Liver (tissue), 9 donors: ENCODE measurements around the gene FANK1. TPM values are rescaled to one million over a fixed set of nuclear protein-coding genes. Genes with fewer than 3 reads are reported as not detected.

Experiments
- DNase-seq: peaks from one replicate; pipeline ENCODE4 v3.0.0-alpha.2; 2017; ENCODE audit warnings: low spot score
- H3K27ac ChIP-seq, 2 donors: one replicate each; pipeline ENCODE4 v1.7.0; 2013; ENCODE audit warnings: inconsistent platforms in 2 of 2, low read length in 2 of 2, control low read depth in 1 of 2, low read depth in 1 of 2, mild to moderate bottlenecking in 1 of 2
- H3K27me3 ChIP-seq, 4 donors: one replicate each; pipeline versions ENCODE4 v1.6.1 to v1.7.0; 2013; ENCODE audit warnings: low read length in 3 of 4, inconsistent platforms in 1 of 4, mild to moderate bottlenecking in 1 of 4, moderate library complexity in 1 of 4; ENCODE audit not compliant: control insufficient read depth in 4 of 4, insufficient read depth in 4 of 4
- H3K36me3 ChIP-seq, 4 donors: one replicate each; pipeline versions ENCODE4 v1.6.1 to v1.7.0; 2013; ENCODE audit warnings: low read length in 3 of 4, mild to moderate bottlenecking in 3 of 4, low read depth in 1 of 4, moderate library complexity in 1 of 4; ENCODE audit not compliant: control insufficient read depth in 4 of 4, insufficient read depth in 3 of 4
- H3K4me1 ChIP-seq, 4 donors: one replicate each; pipeline versions ENCODE4 v1.6.1 to v1.7.0; 2013; ENCODE audit warnings: low read length in 3 of 4, mild to moderate bottlenecking in 3 of 4, moderate library complexity in 1 of 4; ENCODE audit not compliant: control insufficient read depth in 4 of 4, insufficient read depth in 4 of 4
- H3K4me3 ChIP-seq, 3 donors: one replicate each; pipeline versions ENCODE4 v1.6.1 to v1.7.0; 2013; ENCODE audit warnings: low read length in 3 of 3, control low read depth in 1 of 3, low read depth in 1 of 3, mild to moderate bottlenecking in 1 of 3
- H3K9ac ChIP-seq, 2 donors: one replicate each; pipeline ENCODE4 v1.7.0; 2013; ENCODE audit warnings: low read length in 2 of 2, mild to moderate bottlenecking in 2 of 2, moderate library complexity in 2 of 2, control low read depth in 1 of 2, low read depth in 1 of 2
- H3K9me3 ChIP-seq, 4 donors: one replicate each; pipeline versions ENCODE4 v1.6.1 to v1.7.0; 2013; ENCODE audit warnings: low read length in 3 of 4; ENCODE audit not compliant: control insufficient read depth in 4 of 4
- ATF3 ChIP-seq: IDR thresholded peaks from 2 replicates; pipeline ENCODE4 v1.6.1; 2016; ENCODE audit warnings: antibody characterized with exemption
- EGR1 ChIP-seq, 2 donors: IDR thresholded peaks; 2 replicates each; pipeline ENCODE4 v1.6.1; 2016 to 2018; ENCODE audit warnings: antibody characterized with exemption in 2 of 2, low read depth in 2 of 2
- FOXA1 ChIP-seq: IDR thresholded peaks from 2 replicates; pipeline ENCODE4 v1.6.1; 2016; ENCODE audit warnings: antibody characterized with exemption
- FOXA2 ChIP-seq: IDR thresholded peaks from 2 replicates; pipeline ENCODE4 v1.6.1; 2016; ENCODE audit warnings: antibody characterized with exemption
- GABPA ChIP-seq, 2 donors: IDR thresholded peaks in 1 of 2; conservative IDR thresholded peaks in 1 of 2; 2 replicates each; pipeline ENCODE4 v1.6.1; 2016; ENCODE audit warnings: antibody characterized with exemption in 2 of 2, mild to moderate bottlenecking in 1 of 2, moderate library complexity in 1 of 2
- HNF4A ChIP-seq, 2 donors: conservative IDR thresholded peaks; 2 replicates each; pipeline ENCODE4 v1.6.1; 2016; ENCODE audit warnings: antibody characterized with exemption in 2 of 2, mild to moderate bottlenecking in 2 of 2
- HNF4G ChIP-seq: IDR thresholded peaks from 2 replicates; pipeline ENCODE4 v1.6.1; 2016; ENCODE audit warnings: antibody characterized with exemption
- JUND ChIP-seq, 2 donors: IDR thresholded peaks; 2 replicates each; pipeline ENCODE4 v1.6.1; 2016; ENCODE audit warnings: antibody characterized with exemption in 2 of 2
- NR2F2 ChIP-seq: IDR thresholded peaks from 2 replicates; pipeline ENCODE4 v1.6.1; 2016; ENCODE audit warnings: antibody characterized with exemption
- RAD21 ChIP-seq, 2 donors: IDR thresholded peaks; 2 replicates each; pipeline ENCODE4 v1.6.1; 2016; ENCODE audit warnings: antibody characterized with exemption in 2 of 2, mild to moderate bottlenecking in 2 of 2
- REST ChIP-seq: IDR thresholded peaks from 2 replicates; pipeline ENCODE4 v1.6.1; 2016; ENCODE audit warnings: antibody characterized with exemption, mild to moderate bottlenecking
- RXRA ChIP-seq, 2 donors: IDR thresholded peaks; 2 replicates each; pipeline ENCODE4 v1.6.1; 2017 to 2018; ENCODE audit warnings: antibody characterized with exemption in 2 of 2, mild to moderate bottlenecking in 1 of 2
- SP1 ChIP-seq: IDR thresholded peaks from 2 replicates; pipeline ENCODE4 v1.6.1; 2018; ENCODE audit warnings: antibody characterized with exemption, mild to moderate bottlenecking
- TAF1 ChIP-seq: conservative IDR thresholded peaks from 2 replicates; pipeline ENCODE4 v1.6.1; 2016; ENCODE audit warnings: antibody characterized with exemption, mild to moderate bottlenecking
- YY1 ChIP-seq: IDR thresholded peaks from 2 replicates; pipeline ENCODE4 v1.6.1; 2016; ENCODE audit warnings: antibody characterized with exemption, mild to moderate bottlenecking
- ZBTB33 ChIP-seq: IDR thresholded peaks from 2 replicates; pipeline ENCODE4 v1.6.1; 2016; ENCODE audit warnings: antibody characterized with exemption
- WGBS: extraction: QIAGEN DNeasy Blood & Tissue Kit; methylation state at CpG from one replicate; pipeline ENCODE4 v1.1.7; 2013; 5-methylcytosine and 5-hydroxymethylcytosine counted together
- polyA plus RNA-seq, 2 donors: library from polyadenylated mRNA; stranded (reverse) in 1 of 2; unstranded in 1 of 2; fragments of 200-250 nt in 1 of 2; fragments of >200 nt in 1 of 2; fragmentation: Nextera tagmentation in 1 of 2; extraction: Ambion mirVana in 1 of 2; gene quantifications; one replicate each; pipeline versions ENCODE4 v1.2.1 to v1.2.3, GENCODE V29; 2013 to 2015
- total RNA-seq, 2 donors: library from RNA; depleted of rRNA; stranded (reverse); fragments of >200 nt; gene quantifications; one replicate each; pipeline ENCODE4 v1.2.3, GENCODE V29; 2014
- TF ChIP-seq, protein P1 (sequence below): fragments of 150-350 bp; IDR thresholded peaks from 2 replicates; pipeline ENCODE4 v1.5.1; 2017; ENCODE audit warnings: improper control_type of control experiment, low read depth, low read length; ENCODE audit not compliant: missing input control
- TF ChIP-seq, protein P2 (sequence below): IDR thresholded peaks from 2 replicates; pipeline ENCODE4 v1.6.1; 2016; ENCODE audit warnings: antibody characterized with exemption
- donor health status: healthy.
- donor health status: healthy.
- donor health status: healthy.
- donor health status: healthy.
- donor health status: healthy.

FANK1 gene
- total and polyA plus RNA-seq, 4 donors, result 0.28 TPM; not detected in 3

GRCh38 chr10:125999694-126000093 is 103.3 kb downstream of the FANK1 start:
- TF ChIP-seq FOXA2, result no peak
- TF ChIP-seq RAD21 (IDR thresholded peaks at IDR 0.05), result no peak
- TF ChIP-seq JUND (IDR thresholded peaks at IDR 0.05), result no peak
- TF ChIP-seq ZBTB33, result no peak
- TF ChIP-seq EGR1 (IDR thresholded peaks at IDR 0.05; ENCODE audit: low read depth in 2 of 2), result no peak
- TF ChIP-seq RXRA (IDR thresholded peaks at IDR 0.05), result no peak
- TF ChIP-seq GABPA (IDR thresholded peaks at IDR 0.05 in 1 of 2, conservative IDR thresholded peaks at IDR 0.05 in 1 of 2), result no peak
- TF ChIP-seq, protein P1, sequence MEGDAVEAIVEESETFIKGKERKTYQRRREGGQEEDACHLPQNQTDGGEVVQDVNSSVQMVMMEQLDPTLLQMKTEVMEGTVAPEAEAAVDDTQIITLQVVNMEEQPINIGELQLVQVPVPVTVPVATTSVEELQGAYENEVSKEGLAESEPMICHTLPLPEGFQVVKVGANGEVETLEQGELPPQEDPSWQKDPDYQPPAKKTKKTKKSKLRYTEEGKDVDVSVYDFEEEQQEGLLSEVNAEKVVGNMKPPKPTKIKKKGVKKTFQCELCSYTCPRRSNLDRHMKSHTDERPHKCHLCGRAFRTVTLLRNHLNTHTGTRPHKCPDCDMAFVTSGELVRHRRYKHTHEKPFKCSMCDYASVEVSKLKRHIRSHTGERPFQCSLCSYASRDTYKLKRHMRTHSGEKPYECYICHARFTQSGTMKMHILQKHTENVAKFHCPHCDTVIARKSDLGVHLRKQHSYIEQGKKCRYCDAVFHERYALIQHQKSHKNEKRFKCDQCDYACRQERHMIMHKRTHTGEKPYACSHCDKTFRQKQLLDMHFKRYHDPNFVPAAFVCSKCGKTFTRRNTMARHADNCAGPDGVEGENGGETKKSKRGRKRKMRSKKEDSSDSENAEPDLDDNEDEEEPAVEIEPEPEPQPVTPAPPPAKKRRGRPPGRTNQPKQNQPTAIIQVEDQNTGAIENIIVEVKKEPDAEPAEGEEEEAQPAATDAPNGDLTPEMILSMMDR, result no peak
- TF ChIP-seq HNF4A (conservative IDR thresholded peaks at IDR 0.05), result no peak
- no peak for TF ChIP-seq ATF3
- no peak for TF ChIP-seq YY1
- TF ChIP-seq SP1, result no peak
- no peak for TF ChIP-seq TAF1
- no peak for TF ChIP-seq NR2F2
- no peak for TF ChIP-seq REST
- no peak for TF ChIP-seq FOXA1
- Histone ChIP-seq H3K4me1 (peaks cover 0 to 2% (median 0%) of the 10 kb centered on the region in 4 donors), H3K4me3 (no peak overlapping the region), H3K27me3 (peaks cover 0 to 3% (median under 1%) of the 10 kb centered on the region in 4 donors), H3K27ac (no peak overlapping the region), H3K9me3 (no peaks in the 10 kb centered on the region), H3K36me3 (no peaks in the 10 kb centered on the region), H3K9ac (no peak overlapping the region)
- no peak for DNase-seq
- 72% methylated on average over 3 of the region's 3 CpGs for WGBS

GRCh38 chr10:126001576-126001975 is 105.2 kb downstream of the FANK1 start:
- Histone ChIP-seq H3K27me3 (peaks cover 0 to 3% (median 0%) of the 10 kb centered on the region in 4 donors), H3K4me1 (peaks cover 0 to 2% (median 0%) of the 10 kb centered on the region in 4 donors), H3K9ac (no peak overlapping the region), H3K9me3 (no peaks in the 10 kb centered on the region), H3K36me3 (no peaks in the 10 kb centered on the region), H3K27ac (no peak overlapping the region), H3K4me3 (no peak overlapping the region)
- DNase-seq, result no peak
- 70% methylated on average over 2 of the region's 2 CpGs for WGBS
- TF ChIP-seq YY1 (no peak), REST (no peak), RXRA (IDR thresholded peaks at IDR 0.05) (no peak), HNF4A (conservative IDR thresholded peaks at IDR 0.05) (no peak), ATF3 (no peak), HNF4G (no peak), RAD21 (IDR thresholded peaks at IDR 0.05) (no peak), ZBTB33 (no peak), FOXA1 (no peak), NR2F2 (no peak)
- TF ChIP-seq, protein P2, sequence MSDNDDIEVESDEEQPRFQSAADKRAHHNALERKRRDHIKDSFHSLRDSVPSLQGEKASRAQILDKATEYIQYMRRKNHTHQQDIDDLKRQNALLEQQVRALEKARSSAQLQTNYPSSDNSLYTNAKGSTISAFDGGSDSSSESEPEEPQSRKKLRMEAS, result no peak
